HEK293 (cell line): Measurements from ENCODE around the gene ABCA12.

Experiments used
- ZNF10 ChIP-seq: fragments of 450-650 bp; formaldehyde crosslinking; IDR thresholded peaks from 2 replicates; pipeline ENCODE4 v1.5.1; 2017; ENCODE audit warnings: missing biosample characterization, missing genetic modification characterization
- ZNF629 ChIP-seq: fragments of 450-650 bp; formaldehyde crosslinking; IDR thresholded peaks from 2 replicates; pipeline ENCODE4 v1.5.1; 2017; ENCODE audit warnings: missing biosample characterization, missing genetic modification characterization

DNA sequence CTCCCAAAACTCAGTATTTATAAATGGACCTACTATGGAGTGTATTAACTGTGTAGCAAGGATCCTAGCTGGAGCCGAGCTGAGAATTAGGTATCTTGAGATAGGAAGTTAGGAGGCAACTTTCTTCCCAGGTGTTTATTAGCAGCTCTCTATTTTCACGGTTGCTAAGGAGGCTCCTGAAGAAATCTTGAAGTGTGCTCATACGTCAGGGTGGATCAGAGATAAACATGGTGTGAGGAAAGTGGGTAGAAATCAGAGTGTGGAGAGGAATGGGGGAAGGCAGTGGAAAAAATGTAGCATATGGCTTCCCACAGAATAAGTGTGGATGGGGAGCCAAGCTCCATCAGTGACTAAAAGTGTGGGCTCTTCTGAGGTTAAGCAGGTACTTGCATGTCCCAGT is 104.3 kb downstream of the ABCA12 start:
- no peak for TF ChIP-seq ZNF629 (tag by site-specific recombination)
- TF ChIP-seq ZNF10 (tag by site-specific recombination): no peak
